Prostate gland (tissue), 2 donors: Measurements from ENCODE around the gene SOHLH1.

ENCODE experiments used
- CTCF ChIP-seq, 4 experiments: fragments of 200-600 bp in 2 of 4; fragments of 450-650 bp in 2 of 4; sonication (generic) in 2 of 4; IDR thresholded peaks; 1 replicate in 3 of 4; 2 replicates in 1 of 4; pipeline ENCODE4 v1.5.1; 2016 to 2019; ENCODE audit warnings: antibody characterized with exemption in 4 of 4, mild to moderate bottlenecking in 2 of 4, moderate library complexity in 2 of 4
- POLR2AphosphoS5 ChIP-seq: sonication (generic); formaldehyde crosslinking; IDR thresholded peaks from one replicate; pipeline ENCODE4 v1.6.1; 2017; ENCODE audit warnings: antibody characterized with exemption

GRCh38 chr9:135746565-135746964, 47.3 kb upstream of the SOHLH1 start:
- TF ChIP-seq CTCF (IDR thresholded peaks at IDR 0.05) (no peak), POLR2AphosphoS5 (no peak)
